Measurements from ENCODE around the gene WTIP. TPM values are rescaled to one million over a fixed set of nuclear protein-coding genes. Genes with fewer than 3 reads are reported as not detected.
"Not testable (repeated sequence)": the region's sequence is repeated elsewhere in the genome, so short reads cannot be mapped to it uniquely, and the experiment has no call there.

WTIP gene
- total RNA-seq, 1 donor from 2014 or later = 20.4 TPM

DNA sequence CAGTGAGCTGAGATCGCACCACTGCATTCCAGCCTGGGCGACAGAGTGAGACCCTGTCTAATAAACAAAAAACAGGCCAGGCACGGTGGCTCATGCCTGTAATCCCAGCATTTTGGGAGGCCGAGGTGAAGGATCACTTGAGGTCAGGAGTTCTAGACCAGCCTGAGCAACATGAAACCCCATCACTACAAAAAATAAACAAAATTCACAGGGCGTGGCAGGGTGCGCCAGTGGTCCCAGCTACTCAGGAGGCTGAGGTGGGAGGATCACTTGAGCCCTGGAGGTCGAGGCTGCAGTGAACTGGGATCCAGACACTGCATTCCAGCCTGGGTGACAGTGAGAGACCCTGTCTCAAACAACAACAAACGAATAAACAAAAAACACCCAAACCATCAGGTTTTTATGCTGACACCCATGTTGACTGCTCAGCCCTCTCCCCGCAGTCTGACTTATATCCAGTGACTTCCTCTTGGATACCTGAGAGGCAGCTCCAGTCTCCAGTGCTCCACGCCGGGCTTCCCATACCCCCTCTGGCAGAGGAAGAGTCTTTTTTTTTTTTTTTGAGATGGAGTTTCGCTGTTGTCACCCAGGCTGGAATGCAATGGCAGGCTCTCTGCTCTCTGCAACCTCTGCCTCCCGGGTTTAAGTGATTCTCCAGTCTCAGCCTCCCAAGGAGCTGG, 17.7 kb downstream of the WTIP start:
- ATAC-seq (ENCODE audit: poor library complexity) (no peak), DNase-seq (no peak)
- intact Hi-C loops (cut with DNase I) = no loop called here

DNA sequence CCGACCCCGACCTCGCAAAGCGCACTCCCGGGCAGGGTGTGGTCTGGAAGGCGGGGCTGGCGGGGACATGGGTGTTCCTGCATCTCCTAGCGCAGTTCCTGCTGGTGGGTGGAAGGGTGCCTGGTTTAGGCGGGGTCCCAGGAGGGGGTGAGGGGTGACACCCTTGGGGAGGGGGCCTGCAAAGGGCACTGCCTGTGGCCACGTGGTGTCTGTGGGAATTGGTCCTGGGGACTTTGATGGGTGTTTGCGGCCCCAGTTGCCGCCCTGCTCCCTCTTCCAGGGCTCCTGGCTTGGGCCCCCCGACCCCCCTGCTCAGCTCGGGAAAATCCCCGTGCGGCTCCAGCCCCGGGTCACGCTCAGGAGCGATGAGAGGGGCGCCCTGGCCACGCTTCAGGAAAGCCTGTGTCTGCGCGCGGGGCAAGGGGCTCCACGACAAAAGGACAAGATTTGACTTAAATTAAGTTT, 19.1 kb downstream of the WTIP start:
- ATAC-seq (ENCODE audit: poor library complexity) (no peak), DNase-seq (no peak)
- intact Hi-C loops (cut with DNase I) = loop anchor here (5.0 kb wide), 2 partner anchors 73 to 212 kb away; partner anchors contain the start of gene UBA2

DNA sequence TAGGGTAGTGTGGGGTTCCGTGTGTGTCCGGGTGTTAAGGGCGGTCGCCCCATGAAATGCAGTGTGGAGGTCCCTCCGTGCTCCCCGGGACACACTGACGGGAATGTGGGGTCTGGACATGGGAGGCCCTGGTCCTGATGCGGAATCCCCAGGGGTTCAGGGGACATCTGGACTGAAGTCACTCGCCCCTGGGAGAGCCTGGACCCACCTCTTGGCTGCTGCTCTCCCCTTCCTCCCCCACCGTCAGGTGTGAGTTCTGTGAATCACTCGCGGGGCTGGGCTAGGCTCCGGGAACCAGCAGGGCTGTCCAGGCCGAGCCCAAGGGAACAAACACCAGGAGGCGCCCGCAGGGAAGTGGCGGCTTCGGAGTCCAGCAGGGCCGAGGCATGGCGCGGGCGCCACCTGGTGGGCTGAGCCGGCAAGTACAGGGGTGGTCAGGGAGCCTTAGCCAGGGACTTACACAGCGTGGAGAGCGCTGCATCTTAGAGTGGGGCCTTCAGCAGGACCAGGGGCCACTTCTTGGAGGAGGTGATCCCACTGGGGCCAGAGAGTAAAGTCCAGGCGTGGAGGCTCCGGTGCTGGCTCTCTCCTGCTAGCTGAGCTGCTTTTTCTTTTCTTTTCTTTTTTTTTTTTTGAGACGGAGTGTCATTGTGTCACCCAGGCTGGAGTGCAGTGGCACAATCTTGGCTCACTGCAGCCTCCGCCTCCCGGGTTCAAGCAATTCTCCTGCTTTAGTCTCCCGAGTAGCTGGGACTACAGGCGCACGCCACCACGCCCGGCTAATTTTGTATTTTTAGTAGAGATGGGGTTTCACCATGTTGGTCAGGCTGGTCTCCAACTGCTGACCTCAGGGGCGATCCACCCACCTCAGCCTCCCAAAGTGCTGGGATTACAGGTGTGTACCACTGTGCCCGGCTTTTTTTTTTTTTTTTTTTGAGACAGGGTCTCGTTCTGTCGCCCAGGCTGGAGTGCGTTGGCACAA, 20.1 kb downstream of the WTIP start:
- intact Hi-C loops (cut with DNase I) = loop anchor here (5.0 kb wide), 2 partner anchors 74 to 211 kb away; partner anchors contain the start of gene UBA2
- ATAC-seq (ENCODE audit: poor library complexity) (peak; percentile 90), DNase-seq (peak; percentile 96)

DNA sequence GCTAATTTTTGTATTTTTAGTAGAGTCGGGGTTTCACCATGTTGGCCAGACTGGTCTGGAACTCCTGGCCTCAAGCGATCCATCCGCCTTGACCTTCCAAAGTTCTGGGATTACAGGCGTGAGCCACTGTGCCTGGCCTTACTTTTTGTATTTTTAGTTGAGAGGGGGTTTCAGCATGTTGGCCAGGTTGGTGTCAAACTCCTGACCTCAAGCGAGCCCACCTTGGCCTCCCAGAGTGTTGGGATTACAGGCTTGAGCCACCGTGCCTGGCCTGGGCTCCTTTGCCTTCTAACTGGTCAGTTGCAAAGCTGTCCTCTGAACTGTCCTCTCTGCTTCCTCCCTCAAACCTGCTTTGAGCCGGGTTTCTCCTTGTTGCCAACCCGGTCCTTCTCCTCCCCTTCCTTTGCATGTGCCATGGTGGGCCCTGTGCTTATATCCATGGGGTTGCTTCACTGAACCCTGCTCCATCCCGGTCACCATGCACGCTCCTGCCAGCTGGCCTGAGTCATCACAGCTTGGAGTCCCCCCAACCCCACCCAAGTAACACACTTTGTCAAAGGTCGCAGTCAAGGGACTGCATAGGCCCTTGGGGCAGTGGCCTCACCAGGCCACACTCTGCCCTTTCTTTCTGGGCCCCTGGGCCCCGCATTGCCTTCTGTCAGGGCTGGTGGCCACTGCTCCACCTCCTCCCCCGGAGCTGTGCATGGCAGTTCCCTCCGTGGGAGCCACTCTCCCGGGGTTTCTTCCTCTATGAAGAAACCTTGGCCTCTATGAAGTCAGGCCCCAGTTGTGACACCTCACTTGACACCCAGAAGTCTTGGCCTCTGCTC, 21.2 kb downstream of the WTIP start:
- intact Hi-C loops (cut with DNase I) = loop anchor here (5.0 kb wide), 2 partner anchors 75 to 210 kb away; partner anchors contain the start of gene UBA2
- ATAC-seq (ENCODE audit: poor library complexity) = no peak
- no peak for DNase-seq

DNA sequence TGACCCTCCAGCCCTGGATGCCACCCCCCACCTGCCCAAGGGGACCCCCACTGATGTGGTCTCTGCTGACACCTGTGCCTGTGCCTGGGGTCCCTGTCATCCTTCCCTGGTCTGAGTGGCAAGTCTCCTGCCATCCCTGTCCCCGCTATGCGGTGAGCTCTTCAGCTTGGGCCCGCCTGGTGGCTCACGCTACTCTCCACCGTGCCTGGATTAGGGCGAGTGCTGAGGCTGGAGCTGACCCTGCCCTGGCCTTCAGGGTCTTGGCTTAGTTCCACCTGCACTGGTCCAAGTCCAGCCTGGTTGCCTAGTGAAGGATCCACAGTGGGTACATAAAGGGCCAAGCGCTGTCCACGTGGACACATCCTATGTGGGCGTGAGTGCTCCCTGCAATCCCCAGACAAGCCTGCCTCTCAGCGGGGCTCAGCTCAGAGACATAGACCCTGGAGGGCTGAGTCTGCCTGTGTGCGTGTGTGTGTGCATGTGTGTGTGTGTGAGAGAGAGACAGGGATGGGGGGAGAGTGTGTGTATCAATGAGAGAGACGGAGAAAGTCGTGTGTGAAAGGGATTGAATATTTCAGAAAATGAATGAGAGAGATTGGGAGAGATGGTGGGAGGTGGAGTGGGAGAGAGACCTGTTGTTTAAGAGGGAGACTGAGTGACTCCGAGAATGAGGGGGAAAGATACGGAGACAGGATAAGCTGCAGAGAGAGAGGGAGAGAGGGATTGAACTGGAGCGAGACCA, 22.1 kb downstream of the WTIP start:
- DNase-seq = no peak
- intact Hi-C loops (cut with DNase I) = loop anchor here (5.0 kb wide), 2 partner anchors 76 to 209 kb away; partner anchors contain the start of gene UBA2

DNA sequence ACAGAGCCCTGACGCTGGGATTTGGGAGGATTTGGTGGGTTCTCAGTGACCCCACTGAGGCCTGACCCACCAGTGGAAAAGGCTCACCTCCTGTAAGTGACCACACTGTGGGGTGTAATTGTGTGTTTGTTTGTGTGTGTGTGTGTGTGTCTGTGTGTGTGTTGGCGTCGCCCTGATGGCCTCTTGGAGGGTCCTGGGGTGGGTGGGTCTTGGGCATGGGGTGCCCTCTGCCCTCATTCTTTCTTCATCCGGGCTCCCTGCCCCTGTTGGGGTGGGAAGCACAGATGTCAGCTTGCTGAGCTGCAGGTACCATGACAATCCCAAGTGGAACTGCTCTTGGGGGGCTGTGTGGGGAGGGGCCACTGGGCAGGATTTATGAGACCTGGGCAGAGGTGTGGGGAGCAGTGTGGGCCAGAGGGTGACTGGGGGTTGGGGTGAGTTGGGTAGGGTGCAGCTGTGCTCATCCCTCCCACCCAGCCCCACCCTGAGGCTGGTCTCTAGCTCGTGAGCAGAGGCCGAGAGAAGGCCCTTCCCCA, 22.8 kb downstream of the WTIP start:
- no peak for ATAC-seq (ENCODE audit: poor library complexity)
- intact Hi-C loops (cut with DNase I) = loop anchor here (5.0 kb wide), 2 partner anchors 77 to 208 kb away; partner anchors contain the start of gene UBA2

More for the DNA sequence above, 22.1 kb downstream of the WTIP start:
- no peak for ATAC-seq (ENCODE audit: poor library complexity)

DNA sequence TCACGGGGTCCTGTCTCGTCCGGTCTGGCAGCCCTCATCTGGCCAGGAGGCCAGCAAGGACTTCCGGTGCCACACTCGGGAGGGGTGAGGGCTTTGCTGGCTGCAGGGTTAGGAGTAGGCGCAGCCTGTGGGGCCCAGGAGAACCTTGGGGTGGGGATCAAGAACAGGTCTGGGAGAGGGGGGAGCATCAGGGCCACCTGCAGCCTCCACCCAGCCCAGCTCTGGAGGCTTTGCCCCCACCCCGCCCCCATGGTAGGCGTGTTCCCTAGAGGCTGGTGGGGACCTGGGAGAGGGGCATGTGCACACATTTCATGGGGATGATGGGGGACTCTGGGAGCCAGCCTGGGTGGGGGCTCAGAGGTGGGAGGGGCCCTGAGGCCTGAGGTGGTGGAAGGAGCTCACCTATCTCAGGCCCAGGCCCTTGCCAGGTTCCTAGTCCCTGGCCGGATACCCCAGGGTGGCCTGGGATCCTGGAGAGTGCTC, 23.3 kb downstream of the WTIP start:
- intact Hi-C loops (cut with DNase I) = loop anchor here (5.0 kb wide), 2 partner anchors 78 to 207 kb away; partner anchors contain the start of gene UBA2
- DNase-seq (no peak), ATAC-seq (ENCODE audit: poor library complexity) (no peak)

More for the DNA sequence above, 22.8 kb downstream of the WTIP start:
- no peak for DNase-seq

DNA sequence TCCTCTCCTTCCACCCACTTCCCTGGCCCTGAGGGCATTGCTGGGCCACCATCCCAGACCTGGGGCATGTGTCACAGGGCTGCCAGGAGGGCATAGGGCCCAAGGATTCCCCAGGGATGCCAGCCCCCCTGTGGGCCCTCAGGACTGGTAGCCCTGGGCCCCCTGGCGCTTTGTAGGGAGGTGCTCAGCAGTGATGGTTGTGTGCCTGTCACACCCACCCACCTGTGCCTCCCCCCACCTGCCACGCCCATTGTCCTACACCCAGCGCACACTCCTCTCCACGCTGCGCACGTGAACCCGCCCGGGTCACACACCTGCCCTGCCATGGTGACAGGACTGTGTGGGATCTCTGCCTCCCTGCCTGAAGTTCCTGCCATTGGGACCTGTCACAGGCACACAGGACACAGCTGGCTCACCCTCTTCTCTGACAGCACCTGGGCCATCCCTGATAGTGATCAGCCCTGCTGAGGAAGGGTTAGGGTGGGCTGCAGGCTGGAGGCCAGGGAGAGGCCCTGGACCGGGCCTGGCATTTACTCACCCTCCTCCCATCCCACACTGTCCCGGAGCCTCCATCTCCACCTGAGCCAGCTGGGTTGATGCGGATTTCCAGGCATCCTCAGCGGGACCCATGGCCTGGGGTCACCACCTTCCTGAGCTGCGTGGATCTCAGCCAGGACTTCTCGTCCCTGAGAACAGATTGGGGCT, 23.9 kb downstream of the WTIP start:
- no peak for ATAC-seq (ENCODE audit: poor library complexity)
- intact Hi-C loops (cut with DNase I) = no loop called here
- no peak for DNase-seq

DNA sequence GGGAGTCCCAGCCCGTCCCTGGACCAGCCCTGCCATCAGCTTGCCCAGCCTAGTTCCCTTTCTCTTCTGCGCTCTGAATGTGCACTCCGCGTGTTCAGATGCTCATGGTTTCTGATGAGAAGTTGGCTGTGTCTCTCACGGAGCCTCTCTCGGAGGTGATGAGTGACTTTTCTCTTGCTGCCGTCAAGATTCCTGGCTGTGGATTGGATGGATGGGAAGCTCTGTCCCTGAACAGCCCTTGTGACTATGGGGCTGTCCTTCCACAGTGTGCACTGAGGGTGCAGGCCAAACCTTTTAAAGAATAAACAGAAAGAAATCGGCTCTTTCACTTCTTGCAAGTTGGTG, 24.4 kb downstream of the WTIP start:
- ATAC-seq (ENCODE audit: poor library complexity) (peak; percentile 21), DNase-seq (no peak)
- intact Hi-C loops (cut with DNase I) = no loop called here

DNA sequence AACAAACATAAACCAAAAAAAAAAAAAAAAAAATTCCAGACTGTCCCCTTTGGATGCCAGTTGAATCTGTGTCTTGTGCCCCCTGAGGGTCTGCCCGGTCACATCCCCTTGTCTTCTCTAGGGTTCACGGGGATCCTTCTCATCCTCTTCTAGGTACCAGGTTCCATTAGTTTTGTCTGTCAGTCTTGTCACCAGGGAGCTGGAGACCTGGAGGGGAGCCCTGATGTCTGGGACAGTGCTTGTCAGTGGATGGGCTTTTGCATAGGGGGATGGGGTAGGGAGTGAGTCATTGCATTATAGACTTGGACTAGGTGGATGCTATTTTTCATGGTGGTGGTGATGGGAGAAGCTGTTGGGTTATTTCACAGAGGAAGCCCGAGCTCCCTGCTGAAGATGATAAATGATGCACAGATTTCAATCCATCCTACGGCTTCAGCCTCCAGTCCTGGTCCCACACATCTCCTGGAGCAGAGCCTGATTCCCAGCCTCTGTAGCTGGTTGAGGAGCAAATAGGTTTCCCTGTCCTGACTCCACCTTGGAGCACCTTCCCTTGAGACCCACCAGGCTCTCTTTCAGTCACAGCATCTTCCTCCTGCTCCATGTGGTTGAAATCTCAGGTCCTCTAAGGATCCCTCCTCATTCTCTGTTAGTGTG, 26.0 kb downstream of the WTIP start:
- ATAC-seq (ENCODE audit: poor library complexity) (no peak), DNase-seq (no peak)
- intact Hi-C loops (cut with DNase I) = no loop called here

DNA sequence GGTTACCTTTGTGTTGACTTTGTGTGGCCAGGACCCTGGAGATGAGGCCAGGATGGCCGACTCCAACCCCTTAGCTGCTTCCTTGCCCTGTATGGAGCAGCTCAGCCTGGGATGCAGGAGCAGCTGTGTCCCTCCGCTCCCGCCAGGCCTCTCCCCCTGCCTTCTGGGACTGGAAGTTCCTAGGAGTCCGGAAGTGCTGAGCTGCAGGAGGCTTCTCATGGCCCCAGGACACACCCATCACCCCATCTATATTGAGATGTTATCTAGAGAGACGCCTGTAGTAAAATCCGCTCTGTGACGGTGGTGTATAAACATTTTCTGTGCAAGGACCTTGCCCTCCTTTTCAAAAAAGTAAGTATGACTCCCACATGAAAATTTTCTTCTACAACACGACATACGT, 27.0 kb downstream of the WTIP start:
- intact Hi-C loops (cut with DNase I) = no loop called here
- no peak for ATAC-seq (ENCODE audit: poor library complexity)

DNA sequence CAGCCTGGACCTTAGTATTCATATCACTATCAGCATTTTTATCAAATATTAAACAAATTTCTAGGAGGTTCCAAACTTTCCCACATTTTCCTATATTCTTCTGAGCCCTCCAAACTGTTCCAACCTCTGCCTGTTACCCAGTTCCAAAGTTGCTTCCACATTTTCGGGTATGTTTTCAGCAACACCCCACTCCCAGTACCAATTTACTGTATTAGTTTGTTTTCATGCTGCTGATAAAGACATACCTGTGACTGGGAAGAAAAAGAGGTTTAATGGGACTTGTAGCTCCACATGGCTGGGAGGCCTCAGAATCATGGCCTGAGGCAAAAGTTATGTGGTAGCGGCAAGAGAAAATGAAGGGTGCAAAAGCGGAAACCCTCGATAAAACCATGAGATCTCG, 29.3 kb downstream of the WTIP start:
- intact Hi-C loops (cut with DNase I); ATAC-seq (ENCODE audit: poor library complexity); DNase-seq: not testable (repeated sequence)

More for the DNA sequence above, 27.0 kb downstream of the WTIP start:
- no peak for DNase-seq

DNA sequence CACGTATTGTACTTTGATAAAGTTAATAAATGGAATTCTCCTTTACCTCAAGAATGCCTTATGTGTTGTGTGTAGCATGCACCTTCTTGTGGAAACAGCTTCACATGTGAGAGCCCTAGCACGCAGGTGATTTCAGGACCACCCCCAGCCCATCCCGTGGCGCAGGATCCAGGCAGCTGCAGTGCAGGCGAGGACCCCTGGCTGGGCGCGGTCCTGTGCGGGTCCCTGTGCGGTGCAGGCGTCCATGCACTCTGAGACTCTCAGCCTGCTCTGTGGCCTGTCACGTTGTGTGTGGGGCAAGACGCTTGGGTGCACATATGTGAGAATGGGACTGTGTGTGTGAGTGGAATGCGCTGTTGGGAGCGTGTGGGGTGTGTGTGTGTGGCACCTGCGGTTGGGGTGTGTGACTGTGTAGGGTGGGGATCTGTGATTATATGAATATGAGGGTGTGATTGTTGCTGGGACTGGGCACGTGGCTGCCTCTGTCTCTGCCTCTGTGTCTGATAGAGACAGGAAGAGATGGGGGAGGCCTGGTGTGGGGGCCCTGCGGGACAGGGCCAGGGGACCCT, 30.8 kb downstream of the WTIP start:
- ATAC-seq (ENCODE audit: poor library complexity) = no peak

DNA sequence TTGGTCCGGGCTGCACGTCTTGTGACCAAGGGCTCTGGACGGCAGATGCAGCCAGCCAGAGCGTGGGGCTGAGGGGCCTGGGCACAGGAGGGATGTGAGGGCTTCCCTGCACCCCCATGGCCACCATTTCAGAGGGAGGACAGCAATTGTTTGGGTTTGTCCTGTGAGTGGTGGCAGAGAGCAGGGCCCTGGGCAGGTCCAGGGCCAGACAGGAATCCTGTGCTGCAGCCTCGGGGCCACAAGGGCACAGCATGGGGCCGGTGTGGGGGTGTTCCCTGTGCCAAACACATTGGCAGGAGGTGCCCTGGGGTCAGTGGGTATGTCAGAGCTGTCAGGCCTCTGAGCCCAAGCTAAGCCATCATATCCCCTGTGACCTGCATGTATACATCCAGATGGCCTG, 32.2 kb downstream of the WTIP start:
- intact Hi-C loops (cut with DNase I) = no loop called here
- ATAC-seq (ENCODE audit: poor library complexity) (no peak), DNase-seq (no peak)

More for the DNA sequence above, 30.8 kb downstream of the WTIP start:
- no peak for DNase-seq
- intact Hi-C loops (cut with DNase I) = no loop called here

DNA sequence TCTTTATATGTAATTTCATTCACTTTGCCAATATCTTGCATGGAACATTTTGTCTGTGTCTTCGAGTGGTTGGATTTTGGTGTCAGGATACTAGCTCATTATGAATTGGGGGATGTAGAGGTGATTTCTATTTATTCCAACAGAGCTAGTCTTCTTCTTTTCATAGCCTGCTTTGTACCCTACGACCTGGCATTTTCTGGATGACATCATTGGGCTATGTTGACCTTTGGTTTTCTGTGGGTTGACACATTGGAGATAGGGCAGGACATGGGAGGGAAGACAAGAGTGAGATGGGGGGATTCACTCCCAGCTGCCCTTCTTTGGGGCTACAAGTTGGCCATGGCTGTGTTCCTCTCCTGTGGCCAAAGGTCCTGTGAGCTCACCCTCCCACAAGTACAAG, 38.0 kb downstream of the WTIP start:
- intact Hi-C loops (cut with DNase I) = no loop called here
- DNase-seq = no peak
- no peak for ATAC-seq (ENCODE audit: poor library complexity)

DNA sequence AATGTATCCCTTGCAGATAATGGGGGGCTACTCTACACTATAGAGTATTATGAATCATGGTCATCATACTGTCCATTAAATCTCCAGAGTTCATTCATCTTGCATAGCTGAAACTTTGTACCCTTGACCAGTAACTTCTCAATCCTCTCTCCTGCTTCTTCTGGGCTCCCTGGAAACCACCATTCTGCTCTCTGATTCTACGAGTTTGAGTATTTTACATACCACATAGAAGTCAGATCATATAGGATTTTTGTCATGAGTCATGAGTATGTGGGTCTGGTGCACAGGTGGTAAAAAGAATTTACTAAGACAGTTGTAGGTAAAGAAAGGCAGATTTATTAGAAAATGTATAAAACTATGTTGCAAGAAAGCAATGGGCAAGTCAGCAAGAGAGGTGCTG, 41.9 kb downstream of the WTIP start:
- intact Hi-C loops (cut with DNase I) = no loop called here
- DNase-seq (no peak), ATAC-seq (ENCODE audit: poor library complexity) (no peak)
